ENCODE results near the gene RPS3A.

The RPS3A gene

GRCh38 chr4:151097759-151098158 is 1.7 kb upstream of the RPS3A start:
- H3K4me3 ChIP-seq (ENCODE audit: low read depth in 1 of 2, low read length in 1 of 2): peak overlapping the region in 1 of 2 experiments; percentile 95
- TF ChIP-seq, protein P1, sequence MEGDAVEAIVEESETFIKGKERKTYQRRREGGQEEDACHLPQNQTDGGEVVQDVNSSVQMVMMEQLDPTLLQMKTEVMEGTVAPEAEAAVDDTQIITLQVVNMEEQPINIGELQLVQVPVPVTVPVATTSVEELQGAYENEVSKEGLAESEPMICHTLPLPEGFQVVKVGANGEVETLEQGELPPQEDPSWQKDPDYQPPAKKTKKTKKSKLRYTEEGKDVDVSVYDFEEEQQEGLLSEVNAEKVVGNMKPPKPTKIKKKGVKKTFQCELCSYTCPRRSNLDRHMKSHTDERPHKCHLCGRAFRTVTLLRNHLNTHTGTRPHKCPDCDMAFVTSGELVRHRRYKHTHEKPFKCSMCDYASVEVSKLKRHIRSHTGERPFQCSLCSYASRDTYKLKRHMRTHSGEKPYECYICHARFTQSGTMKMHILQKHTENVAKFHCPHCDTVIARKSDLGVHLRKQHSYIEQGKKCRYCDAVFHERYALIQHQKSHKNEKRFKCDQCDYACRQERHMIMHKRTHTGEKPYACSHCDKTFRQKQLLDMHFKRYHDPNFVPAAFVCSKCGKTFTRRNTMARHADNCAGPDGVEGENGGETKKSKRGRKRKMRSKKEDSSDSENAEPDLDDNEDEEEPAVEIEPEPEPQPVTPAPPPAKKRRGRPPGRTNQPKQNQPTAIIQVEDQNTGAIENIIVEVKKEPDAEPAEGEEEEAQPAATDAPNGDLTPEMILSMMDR (IDR thresholded peaks at IDR 0.05): no peak
- peak overlapping the region; percentile 87 for H3K27ac ChIP-seq
- H3K4me1 ChIP-seq (ENCODE audit: control insufficient read depth in 1 of 2, insufficient read depth in 1 of 2, low read depth in 1 of 2, low read length in 1 of 2): peaks cover 21 to 28% of the 10 kb centered on the region in 2 experiments
- no peaks in the 10 kb centered on the region for H3K9me3 ChIP-seq
- H3K27me3 ChIP-seq: peaks cover 12% of the 10 kb centered on the region
- H3K36me3 ChIP-seq: peaks cover 18% of the 10 kb centered on the region

- TF ChIP-seq, protein P1 (IDR thresholded peaks at IDR 0.05): no peak
- peak overlapping the region; percentile 87 for H3K27ac ChIP-seq
- no peaks in the 10 kb centered on the region for H3K9me3 ChIP-seq
- H3K4me3 ChIP-seq (ENCODE audit: low read depth in 1 of 2, low read length in 1 of 2): peak overlapping the region; percentile 75 to 95
- peaks cover 12% of the 10 kb centered on the region for H3K27me3 ChIP-seq
- H3K4me1 ChIP-seq (ENCODE audit: control insufficient read depth in 1 of 2, insufficient read depth in 1 of 2, low read depth in 1 of 2, low read length in 1 of 2): peaks cover 21 to 28% of the 10 kb centered on the region in 2 experiments
- peaks cover 29% of the 10 kb centered on the region for H3K36me3 ChIP-seq
Observed at GRCh38 chr4:151098979-151099228, 524 bp upstream of the RPS3A start.

- H3K9me3 ChIP-seq: no peaks in the 10 kb centered on the region
- TF ChIP-seq, protein P1 (IDR thresholded peaks at IDR 0.05): no peak
- H3K27me3 ChIP-seq: peaks cover 12% of the 10 kb centered on the region
- H3K27ac ChIP-seq: peak overlapping the region; percentile 87
- H3K4me1 ChIP-seq (ENCODE audit: control insufficient read depth in 1 of 2, insufficient read depth in 1 of 2, low read depth in 1 of 2, low read length in 1 of 2): peaks cover 21 to 28% of the 10 kb centered on the region in 2 experiments
- peak overlapping the region; percentile 75 to 95 for H3K4me3 ChIP-seq (ENCODE audit: low read depth in 1 of 2, low read length in 1 of 2)
- peaks cover 40% of the 10 kb centered on the region for H3K36me3 ChIP-seq
Observed at GRCh38 chr4:151099976-151100417, 569 bp downstream of the RPS3A start.

DNA sequence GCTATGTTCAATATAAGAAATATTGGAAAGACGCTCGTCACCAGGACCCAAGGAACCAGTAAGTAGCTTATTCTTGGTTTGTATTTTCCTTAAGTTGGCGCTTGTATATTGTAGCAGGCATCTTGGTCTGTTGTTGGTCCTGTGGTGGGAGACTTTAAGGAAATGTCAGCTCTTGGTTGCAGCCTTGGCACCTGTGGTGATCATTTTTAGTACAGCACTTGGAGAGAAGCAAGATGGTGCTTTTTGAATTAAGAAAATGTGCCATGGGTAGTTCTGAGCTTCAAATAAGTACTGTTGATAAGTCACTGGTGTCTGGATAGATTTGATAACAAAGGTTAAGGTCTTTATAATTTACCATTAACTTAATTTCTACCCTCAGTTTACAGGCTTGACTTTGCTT is 1.1 kb downstream of the RPS3A start:
- Histone ChIP-seq H3K4me1 (ENCODE audit: control insufficient read depth in 1 of 2, insufficient read depth in 1 of 2, low read depth in 1 of 2, low read length in 1 of 2) (peaks cover 21 to 28% of the 10 kb centered on the region in 2 experiments), H3K36me3 (peaks cover 45% of the 10 kb centered on the region), H3K27me3 (peaks cover 12% of the 10 kb centered on the region), H3K4me3 (ENCODE audit: low read depth in 1 of 2, low read length in 1 of 2) (peak overlapping the region; percentile 75 to 95), H3K9me3 (no peaks in the 10 kb centered on the region), H3K27ac (no peak overlapping the region)
- TF ChIP-seq, protein P1 (IDR thresholded peaks at IDR 0.05): no peak

DNA sequence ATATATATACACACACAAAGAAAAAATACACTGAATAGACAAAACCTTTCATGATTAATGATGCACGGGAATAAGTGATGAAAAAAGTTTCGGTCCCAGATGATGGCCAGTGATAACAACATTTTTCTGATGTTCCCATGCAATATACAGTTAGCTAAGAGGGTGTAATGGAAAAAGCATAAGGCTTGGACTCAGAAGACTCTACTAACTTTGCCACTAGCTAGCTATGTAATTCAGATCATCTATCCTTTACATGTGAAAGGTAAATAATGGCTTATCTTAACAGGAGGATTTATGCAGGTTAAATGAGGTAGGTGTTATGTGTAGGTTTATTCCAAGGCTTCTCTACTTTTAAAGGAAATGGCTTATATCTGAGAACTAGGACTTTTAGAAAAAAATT is 4.3 kb downstream of the RPS3A start:
- H3K4me1 ChIP-seq (ENCODE audit: control insufficient read depth in 1 of 2, insufficient read depth in 1 of 2, low read depth in 1 of 2, low read length in 1 of 2): peaks cover 19 to 20% of the 10 kb centered on the region in 2 experiments
- H3K36me3 ChIP-seq: peaks cover 66% of the 10 kb centered on the region
- TF ChIP-seq, protein P1 (IDR thresholded peaks at IDR 0.05): no peak
- no peaks in the 10 kb centered on the region for H3K9me3 ChIP-seq
- no peaks in the 10 kb centered on the region for H3K27me3 ChIP-seq
- H3K4me3 ChIP-seq (ENCODE audit: low read depth in 1 of 2, low read length in 1 of 2): no peak overlapping the region
- H3K27ac ChIP-seq: no peak overlapping the region

DNA sequence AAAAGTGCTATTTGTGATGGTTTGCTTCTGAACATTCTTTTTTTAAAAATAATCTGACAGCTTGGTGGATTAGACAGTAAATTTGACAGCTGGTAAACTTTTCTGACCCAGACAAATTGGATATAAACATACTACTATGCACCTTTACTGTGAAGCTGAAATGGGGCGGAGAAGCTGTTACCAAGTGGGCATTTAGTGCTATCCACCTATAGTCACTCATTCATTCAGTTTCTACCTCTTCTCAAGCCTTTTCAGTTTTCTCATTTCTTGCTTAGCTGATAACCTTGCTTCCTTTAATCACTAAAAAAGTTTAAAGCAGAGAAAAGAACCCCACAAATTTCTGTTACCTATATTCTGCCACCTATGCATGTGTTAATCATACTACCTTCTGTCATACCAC is 5.2 kb downstream of the RPS3A start:
- H3K27ac ChIP-seq: no peak overlapping the region
- H3K27me3 ChIP-seq: no peaks in the 10 kb centered on the region
- peaks cover 15% of the 10 kb centered on the region in 2 experiments for H3K4me1 ChIP-seq (ENCODE audit: control insufficient read depth in 1 of 2, insufficient read depth in 1 of 2, low read depth in 1 of 2, low read length in 1 of 2)
- TF ChIP-seq, protein P1 (IDR thresholded peaks at IDR 0.05): no peak
- H3K36me3 ChIP-seq: peaks cover 66% of the 10 kb centered on the region
- H3K4me3 ChIP-seq (ENCODE audit: low read depth in 1 of 2, low read length in 1 of 2): no peak overlapping the region
- H3K9me3 ChIP-seq: no peaks in the 10 kb centered on the region

Data from neutrophil (primary cell).